ENCODE data around the gene CHST1.

Gene CHST1

DNA sequence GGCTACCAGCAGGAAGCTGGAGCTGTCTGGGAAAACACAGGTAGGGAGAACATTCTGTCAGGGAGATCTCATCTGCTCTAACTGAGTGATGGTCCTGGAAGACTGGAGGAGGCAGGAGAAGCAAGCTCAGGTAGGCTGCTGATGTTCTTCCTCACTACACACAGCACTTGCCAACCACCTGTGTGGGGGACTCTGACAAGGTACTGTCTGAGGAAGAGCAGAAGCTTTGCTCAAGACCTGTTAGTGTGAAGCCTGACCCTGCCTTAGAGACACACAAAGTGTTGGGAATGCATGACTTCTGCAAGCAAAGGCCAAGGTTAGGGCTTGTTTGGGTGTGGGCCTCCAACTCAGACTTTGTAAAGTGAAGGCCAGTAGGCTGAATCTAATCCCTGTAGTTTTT is 46.5 kb downstream of the CHST1 start:
- Histone ChIP-seq H3K4me3 (ENCODE audit: low read depth, low read length, poor library complexity, severe bottlenecking) (no peak overlapping the region), H3K9me2 (ENCODE audit: low read depth, low read length) (no peaks in the 10 kb centered on the region), H3K27me3 (ENCODE audit: insufficient read depth, low read length) (peaks cover 3% of the 10 kb centered on the region), H3K4me2 (ENCODE audit: low read length) (no peak overlapping the region), H3K27ac (ENCODE audit: low read depth, low read length, poor library complexity, severe bottlenecking) (no peak overlapping the region), H2AFZ (ENCODE audit: low read length) (no peak overlapping the region), H3K79me2 (ENCODE audit: insufficient read depth, low read length) (no peaks in the 10 kb centered on the region), H3F3A (ENCODE audit: insufficient read depth, low read length) (no peaks in the 10 kb centered on the region), H4K20me1 (ENCODE audit: insufficient read depth, low read length) (no peaks in the 10 kb centered on the region), H3K4me1 (ENCODE audit: insufficient read depth, low read length, severe bottlenecking) (no peaks in the 10 kb centered on the region), H3K9me3 (ENCODE audit: low read length) (peaks cover 3% of the 10 kb centered on the region; the same call in 1 of the 2 replicates), H3K36me3 (ENCODE audit: insufficient read depth, low read length) (no peaks in the 10 kb centered on the region), H3K9ac (ENCODE audit: low read length) (no peak overlapping the region)
- TF ChIP-seq, protein P1, sequence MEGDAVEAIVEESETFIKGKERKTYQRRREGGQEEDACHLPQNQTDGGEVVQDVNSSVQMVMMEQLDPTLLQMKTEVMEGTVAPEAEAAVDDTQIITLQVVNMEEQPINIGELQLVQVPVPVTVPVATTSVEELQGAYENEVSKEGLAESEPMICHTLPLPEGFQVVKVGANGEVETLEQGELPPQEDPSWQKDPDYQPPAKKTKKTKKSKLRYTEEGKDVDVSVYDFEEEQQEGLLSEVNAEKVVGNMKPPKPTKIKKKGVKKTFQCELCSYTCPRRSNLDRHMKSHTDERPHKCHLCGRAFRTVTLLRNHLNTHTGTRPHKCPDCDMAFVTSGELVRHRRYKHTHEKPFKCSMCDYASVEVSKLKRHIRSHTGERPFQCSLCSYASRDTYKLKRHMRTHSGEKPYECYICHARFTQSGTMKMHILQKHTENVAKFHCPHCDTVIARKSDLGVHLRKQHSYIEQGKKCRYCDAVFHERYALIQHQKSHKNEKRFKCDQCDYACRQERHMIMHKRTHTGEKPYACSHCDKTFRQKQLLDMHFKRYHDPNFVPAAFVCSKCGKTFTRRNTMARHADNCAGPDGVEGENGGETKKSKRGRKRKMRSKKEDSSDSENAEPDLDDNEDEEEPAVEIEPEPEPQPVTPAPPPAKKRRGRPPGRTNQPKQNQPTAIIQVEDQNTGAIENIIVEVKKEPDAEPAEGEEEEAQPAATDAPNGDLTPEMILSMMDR (IDR thresholded peaks at IDR 0.05; ENCODE audit: low read length): no peak
- no peak for TF ChIP-seq EZH2 (IDR thresholded peaks at IDR 0.05; ENCODE audit: borderline replicate concordance, low read length)

DNA sequence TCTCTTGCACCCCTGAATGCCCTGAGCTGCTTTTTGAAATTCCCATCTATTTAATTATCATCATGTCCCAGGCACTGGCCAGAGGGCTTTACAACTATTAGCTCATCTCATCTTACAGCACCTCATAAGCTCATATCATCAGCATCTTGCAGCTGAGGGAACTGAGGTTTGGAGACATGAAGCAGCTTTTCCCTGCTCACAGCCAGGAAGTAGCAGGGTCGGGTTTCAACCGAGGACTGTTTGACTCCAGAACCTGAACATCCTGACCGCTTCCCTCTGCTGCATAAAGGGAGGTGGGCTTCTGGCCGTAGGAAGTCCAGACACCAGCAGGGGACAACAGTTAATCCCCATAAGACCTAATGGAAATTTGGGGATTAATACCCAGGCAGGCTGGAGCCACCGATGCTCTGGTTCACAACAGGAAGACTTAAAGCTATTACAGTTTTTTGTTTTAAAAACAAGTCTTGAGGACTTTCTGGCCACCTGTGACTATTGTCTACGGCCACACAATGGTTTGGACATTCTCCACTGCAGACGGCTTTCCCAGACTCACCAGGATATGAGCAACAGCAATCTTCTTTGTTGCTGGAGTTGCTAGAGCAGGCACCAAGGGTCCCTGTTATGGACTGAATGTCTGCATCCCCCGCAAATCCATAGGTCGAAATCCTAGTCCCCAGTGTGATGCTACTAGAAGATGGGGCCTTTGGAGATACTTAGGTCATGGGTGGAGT is 47.4 kb downstream of the CHST1 start:
- H3K4me1 ChIP-seq (ENCODE audit: insufficient read depth, low read length, severe bottlenecking): no peaks in the 10 kb centered on the region
- TF ChIP-seq, protein P1 (IDR thresholded peaks at IDR 0.05; ENCODE audit: low read length): no peak
- TF ChIP-seq EZH2 (IDR thresholded peaks at IDR 0.05; ENCODE audit: borderline replicate concordance, low read length): no peak
- no peaks in the 10 kb centered on the region for H3F3A ChIP-seq (ENCODE audit: insufficient read depth, low read length)
- no peaks in the 10 kb centered on the region for H3K36me3 ChIP-seq (ENCODE audit: insufficient read depth, low read length)
- no peak overlapping the region for H3K4me2 ChIP-seq (ENCODE audit: low read length)
- no peaks in the 10 kb centered on the region for H3K9me2 ChIP-seq (ENCODE audit: low read depth, low read length)
- peaks cover 3% of the 10 kb centered on the region; the same call in 1 of the 2 replicates for H3K9me3 ChIP-seq (ENCODE audit: low read length)
- H3K27ac ChIP-seq (ENCODE audit: low read depth, low read length, poor library complexity, severe bottlenecking): no peak overlapping the region
- peaks cover 3% of the 10 kb centered on the region for H3K27me3 ChIP-seq (ENCODE audit: insufficient read depth, low read length)
- no peaks in the 10 kb centered on the region for H3K79me2 ChIP-seq (ENCODE audit: insufficient read depth, low read length)
- no peaks in the 10 kb centered on the region for H4K20me1 ChIP-seq (ENCODE audit: insufficient read depth, low read length)
- H3K9ac ChIP-seq (ENCODE audit: low read length): no peak overlapping the region
- no peak overlapping the region for H3K4me3 ChIP-seq (ENCODE audit: low read depth, low read length, poor library complexity, severe bottlenecking)
- H2AFZ ChIP-seq (ENCODE audit: low read length): no peak overlapping the region

- H3K27ac ChIP-seq (ENCODE audit: low read depth, low read length, poor library complexity, severe bottlenecking): no peak overlapping the region
- no peak overlapping the region for H3K9ac ChIP-seq (ENCODE audit: low read length)
- no peaks in the 10 kb centered on the region for H3K9me2 ChIP-seq (ENCODE audit: low read depth, low read length)
- H3K36me3 ChIP-seq (ENCODE audit: insufficient read depth, low read length): no peaks in the 10 kb centered on the region
- no peak for TF ChIP-seq EZH2 (IDR thresholded peaks at IDR 0.05; ENCODE audit: borderline replicate concordance, low read length)
- TF ChIP-seq, protein P1 (IDR thresholded peaks at IDR 0.05; ENCODE audit: low read length): no peak
- H3K4me2 ChIP-seq (ENCODE audit: low read length): no peak overlapping the region
- no peaks in the 10 kb centered on the region for H3K4me1 ChIP-seq (ENCODE audit: insufficient read depth, low read length, severe bottlenecking)
- H4K20me1 ChIP-seq (ENCODE audit: insufficient read depth, low read length): no peaks in the 10 kb centered on the region
- no peaks in the 10 kb centered on the region for H3F3A ChIP-seq (ENCODE audit: insufficient read depth, low read length)
- no peak overlapping the region for H3K4me3 ChIP-seq (ENCODE audit: low read depth, low read length, poor library complexity, severe bottlenecking)
- peaks cover 3% of the 10 kb centered on the region; the same call in 1 of the 2 replicates for H3K9me3 ChIP-seq (ENCODE audit: low read length)
- H3K27me3 ChIP-seq (ENCODE audit: insufficient read depth, low read length): peaks cover 3% of the 10 kb centered on the region
- H3K79me2 ChIP-seq (ENCODE audit: insufficient read depth, low read length): no peaks in the 10 kb centered on the region
- no peak overlapping the region for H2AFZ ChIP-seq (ENCODE audit: low read length)
Measured at GRCh38 chr11:45616802-45617549, 48.4 kb downstream of the CHST1 start.

Measured in OCI-LY1 (cell line).